Activated CD8-positive, alpha-beta T cell treated with anti-CD3 and anti-CD28 coated beads, Interleukin-2, amount 10 ng/mL, durations not matched to agents 7 days and 5 days (primary cell): ENCODE measurements around the gene MAPKAP1. TPM values are rescaled to one million over a fixed set of nuclear protein-coding genes. Genes with fewer than 3 reads are reported as not detected.

Experiments
- ATAC-seq: fragments of 150-1000 bp; cut with Tn5 transposase; one replicate; pipeline ENCODE4 v1.10.0; 2021; ENCODE audit warnings: moderate library complexity
- CTCF ChIA-PET: fragments of 350-600 bp; sonication (Branson Sonifier 250); formaldehyde crosslinking; loops from one replicate; lab custom pipeline; 2021; ENCODE audit warnings: antibody characterized with exemption; lab: Charles Lee
- POLR2A ChIA-PET: fragments of 350-600 bp; sonication (Branson Sonifier 250); formaldehyde crosslinking; loops from one replicate; lab custom pipeline; 2021; ENCODE audit warnings: antibody characterized with exemption; lab: Charles Lee
- DNase-seq: peaks from one replicate; pipeline ENCODE4 v3.0.0-alpha.2; 2020
- H3K27ac Mint-ChIP-seq: one replicate; pipeline ENCODE4 v1.8.0; 2021; ENCODE audit warnings: mild to moderate bottlenecking, mixed read lengths
- H3K27me3 Mint-ChIP-seq: one replicate; pipeline ENCODE4 v1.8.0; 2021; ENCODE audit warnings: low read depth, mixed read lengths
- H3K36me3 Mint-ChIP-seq: one replicate; pipeline ENCODE4 v1.8.0; 2021; ENCODE audit warnings: low read depth, mixed read lengths
- H3K4me1 Mint-ChIP-seq: one replicate; pipeline ENCODE4 v1.8.0; 2021; ENCODE audit warnings: low read depth, mixed read lengths
- H3K4me3 Mint-ChIP-seq: one replicate; pipeline ENCODE4 v1.8.0; 2021; ENCODE audit warnings: mild to moderate bottlenecking, mixed read lengths
- H3K9me3 Mint-ChIP-seq: one replicate; pipeline ENCODE4 v1.8.0; 2022; ENCODE audit warnings: mixed read lengths; ENCODE audit not compliant: insufficient read depth
- total RNA-seq, 2 experiments: library from RNA; stranded (reverse); gene quantifications; one replicate each; pipeline ENCODE4 v1.2.3, GENCODE V29; 2021

Gene MAPKAP1
- total RNA-seq, 2 experiments from 2014 or later, result 60.4 to 63.9 TPM

GRCh38 chr9:125613141-125613540 lies 93.9 kb downstream of the MAPKAP1 start:
- POLR2A ChIA-PET, result no interaction called here

GRCh38 chr9:125612616-125613015 lies 94.4 kb downstream of the MAPKAP1 start:
- Mint-ChIP-seq H3K4me1 (peaks cover 10% of the 10 kb centered on the region), H3K27ac (no peak overlapping the region)

More at GRCh38 chr9:125613141-125613540, 93.9 kb downstream of the MAPKAP1 start:
- H3K27me3 Mint-ChIP-seq, result no peaks in the 10 kb centered on the region
- peaks cover 7% of the 10 kb centered on the region for H3K36me3 Mint-ChIP-seq
- H3K4me3 Mint-ChIP-seq, result no peak overlapping the region
- no peak for DNase-seq
- CTCF ChIA-PET, result no interaction called here
- H3K9me3 Mint-ChIP-seq, result no peaks in the 10 kb centered on the region
- ATAC-seq, result no peak
- H3K4me1 Mint-ChIP-seq, result peaks cover 10% of the 10 kb centered on the region
- no peak overlapping the region for H3K27ac Mint-ChIP-seq

DNA sequence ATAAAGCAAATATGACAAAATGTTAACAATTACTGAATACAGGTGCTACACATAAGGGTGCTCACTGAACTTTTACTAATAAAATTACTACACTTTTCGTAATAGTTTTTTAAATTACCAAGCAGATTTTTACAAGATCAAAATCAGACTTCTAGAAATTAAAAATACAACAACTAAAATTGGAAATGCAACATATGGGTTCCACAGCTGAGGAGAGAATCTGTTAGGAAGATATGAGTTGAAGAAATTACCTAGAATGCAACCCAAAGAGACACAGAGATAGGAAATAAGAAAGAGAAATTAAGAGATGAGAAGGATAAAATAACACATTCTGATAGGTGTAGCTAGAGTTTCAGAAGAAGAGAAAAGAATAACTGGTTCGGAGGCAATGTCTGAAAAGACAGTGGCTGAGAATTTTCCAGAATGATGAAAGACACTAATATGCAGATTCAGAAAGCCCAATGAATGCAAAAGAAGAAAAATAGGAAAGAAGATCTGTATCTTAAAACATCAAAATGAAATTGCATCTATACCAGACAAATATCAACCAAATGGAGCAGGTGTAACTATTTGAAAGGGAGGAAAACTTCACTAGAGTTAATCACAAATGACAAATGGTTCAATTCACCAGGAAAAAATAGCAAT lies 95.8 kb downstream of the MAPKAP1 start:
- Mint-ChIP-seq H3K9me3 (no peaks in the 10 kb centered on the region), H3K27ac (no peak overlapping the region), H3K27me3 (no peaks in the 10 kb centered on the region), H3K36me3 (peaks cover 7% of the 10 kb centered on the region), H3K4me3 (no peak overlapping the region), H3K4me1 (peaks cover 10% of the 10 kb centered on the region)
- ATAC-seq (no peak), DNase-seq (no peak)
- ChIA-PET CTCF (no interaction called here), POLR2A (no interaction called here)

More at GRCh38 chr9:125612616-125613015, 94.4 kb downstream of the MAPKAP1 start:
- Mint-ChIP-seq H3K27me3 (no peaks in the 10 kb centered on the region), H3K4me3 (no peak overlapping the region), H3K36me3 (peaks cover 7% of the 10 kb centered on the region), H3K9me3 (no peaks in the 10 kb centered on the region)
- no peak for ATAC-seq
- DNase-seq, result no peak
- POLR2A ChIA-PET, result no interaction called here
- CTCF ChIA-PET, result no interaction called here

DNA sequence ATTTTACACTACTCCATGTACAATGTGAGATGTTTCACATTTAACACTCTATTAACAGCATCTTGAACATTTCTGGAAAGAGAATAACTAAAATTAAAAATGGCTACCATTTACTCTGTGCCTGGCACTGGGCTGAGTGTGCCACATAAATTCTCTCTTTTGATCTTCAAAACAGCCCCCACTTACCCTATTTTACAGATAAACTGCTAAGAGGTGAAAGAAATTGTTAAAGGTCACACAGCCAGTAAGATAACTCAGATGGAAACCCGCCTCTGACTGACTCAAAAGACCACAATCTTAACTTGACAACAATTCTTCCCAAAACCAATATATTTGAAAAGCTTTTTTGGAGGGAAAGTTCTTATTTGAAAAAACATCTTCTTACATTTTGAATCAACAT lies 97.3 kb downstream of the MAPKAP1 start:
- H3K36me3 Mint-ChIP-seq, result peaks cover 7% of the 10 kb centered on the region
- no peaks in the 10 kb centered on the region for H3K9me3 Mint-ChIP-seq
- ChIA-PET POLR2A (no interaction called here), CTCF (interaction anchor here (1.4 kb wide), 1 partner anchor 23 kb away, joined by 3 read pairs; no protein-coding TSS in a partner anchor)
- H3K4me3 Mint-ChIP-seq, result no peak overlapping the region
- no peaks in the 10 kb centered on the region for H3K27me3 Mint-ChIP-seq
- DNase-seq (no peak), ATAC-seq (no peak)
- H3K27ac Mint-ChIP-seq, result no peak overlapping the region
- peaks cover 10% of the 10 kb centered on the region for H3K4me1 Mint-ChIP-seq

DNA sequence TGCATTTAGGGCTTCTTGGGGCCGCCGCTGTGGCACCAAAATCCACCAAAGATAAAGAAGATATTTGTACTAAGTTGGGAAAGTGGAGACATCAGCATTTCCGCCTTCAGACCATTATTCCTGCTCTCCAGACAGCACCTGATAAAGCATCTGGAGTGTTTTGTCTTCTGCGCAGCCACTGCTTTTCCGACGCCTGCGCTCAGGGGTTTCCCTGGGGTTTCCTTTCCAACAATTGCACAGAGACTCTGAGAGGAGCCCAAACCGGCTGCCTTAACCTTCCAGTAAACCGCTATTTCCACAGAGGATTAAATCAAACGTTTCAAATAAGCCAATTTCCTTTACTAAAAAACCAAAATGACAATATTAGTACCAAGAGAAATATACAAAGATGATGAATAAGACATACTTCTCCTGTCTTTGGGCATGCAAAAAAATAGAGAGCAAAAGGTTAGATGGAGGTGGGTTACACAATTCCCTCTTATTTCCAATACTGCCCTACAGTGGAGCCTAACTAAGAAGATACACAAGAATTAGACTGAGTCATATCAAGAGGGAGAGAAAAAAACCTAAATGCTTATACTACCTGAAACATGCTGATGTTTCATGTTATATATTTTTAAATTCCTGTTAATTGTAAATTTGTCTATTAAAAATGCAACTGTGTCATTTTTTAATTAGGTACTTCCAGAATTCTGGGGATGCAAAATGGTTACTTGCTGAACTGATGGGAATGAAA lies 98.4 kb downstream of the MAPKAP1 start:
- Mint-ChIP-seq H3K4me1 (peaks cover 10% of the 10 kb centered on the region), H3K27ac (no peak overlapping the region), H3K9me3 (no peaks in the 10 kb centered on the region), H3K36me3 (peaks cover 7% of the 10 kb centered on the region), H3K4me3 (no peak overlapping the region), H3K27me3 (no peaks in the 10 kb centered on the region)
- ATAC-seq, result no peak
- ChIA-PET CTCF (interaction anchor here (1.4 kb wide), 1 partner anchor 24 kb away, joined by 3 read pairs; no protein-coding TSS in a partner anchor), POLR2A (no interaction called here)
- no peak for DNase-seq

GRCh38 chr9:125604196-125604595 lies 102.8 kb downstream of the MAPKAP1 start:
- Mint-ChIP-seq H3K4me3 (no peak overlapping the region), H3K9me3 (no peaks in the 10 kb centered on the region), H3K27me3 (no peaks in the 10 kb centered on the region), H3K4me1 (no peaks in the 10 kb centered on the region), H3K27ac (no peak overlapping the region), H3K36me3 (no peaks in the 10 kb centered on the region)
- POLR2A ChIA-PET, result no interaction called here
- CTCF ChIA-PET, result no interaction called here
- no peak for DNase-seq
- ATAC-seq, result no peak

GRCh38 chr9:125603478-125604021 lies 103.5 kb downstream of the MAPKAP1 start:
- Mint-ChIP-seq H3K27ac (no peak overlapping the region), H3K4me1 (no peaks in the 10 kb centered on the region), H3K27me3 (no peaks in the 10 kb centered on the region), H3K4me3 (no peak overlapping the region), H3K36me3 (no peaks in the 10 kb centered on the region), H3K9me3 (no peaks in the 10 kb centered on the region)
- DNase-seq, result no peak
- ChIA-PET POLR2A (no interaction called here), CTCF (interaction anchor here (1.5 kb wide), 1 partner anchor 45 kb away, joined by 5 read pairs; no protein-coding TSS in a partner anchor)
- no peak for ATAC-seq

DNA sequence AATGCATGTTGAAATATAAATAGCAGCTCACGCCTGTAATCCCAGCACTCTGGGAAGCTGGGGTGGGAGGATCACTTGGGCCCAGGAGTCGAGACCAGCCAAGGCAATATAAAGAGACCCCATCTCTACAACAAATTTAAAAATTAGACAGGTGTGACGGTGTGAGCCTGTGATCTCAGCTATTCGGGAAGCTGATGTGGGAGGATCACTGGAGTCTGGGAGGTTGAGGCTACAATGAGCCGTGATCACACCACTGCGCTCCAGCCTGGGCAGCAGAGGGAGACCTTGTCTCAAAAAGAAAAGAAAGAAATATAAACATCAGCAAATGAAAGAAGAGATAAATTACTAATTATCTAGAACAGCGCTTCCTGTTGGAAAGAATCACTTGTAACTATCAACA lies 105.0 kb downstream of the MAPKAP1 start:
- H3K27me3 Mint-ChIP-seq, result no peaks in the 10 kb centered on the region

DNA sequence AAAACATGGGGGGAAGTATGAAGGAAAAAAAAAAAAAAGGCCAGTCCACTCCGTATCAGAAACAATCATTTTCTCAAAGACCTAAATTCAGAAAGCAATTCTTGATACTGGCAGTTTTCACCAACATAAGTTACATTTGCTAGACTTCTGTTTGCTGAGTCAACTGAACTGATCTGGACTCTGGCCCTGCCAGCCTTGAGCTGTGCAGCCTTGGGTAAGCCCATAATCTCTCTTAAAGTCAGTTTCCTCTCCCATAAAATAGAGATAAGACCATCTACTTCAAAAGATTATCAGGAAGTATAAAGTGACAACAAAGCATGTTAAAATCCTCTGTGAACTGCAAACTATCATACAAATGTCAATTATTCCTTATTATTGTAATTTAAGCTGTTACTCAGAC lies 106.8 kb downstream of the MAPKAP1 start:
- ATAC-seq (no peak), DNase-seq (no peak)
- Mint-ChIP-seq H3K9me3 (no peaks in the 10 kb centered on the region), H3K36me3 (peaks cover 6% of the 10 kb centered on the region), H3K27ac (no peak overlapping the region), H3K4me1 (peaks cover 3% of the 10 kb centered on the region), H3K4me3 (no peak overlapping the region), H3K27me3 (no peaks in the 10 kb centered on the region)
- CTCF ChIA-PET, result no interaction called here
- POLR2A ChIA-PET, result no interaction called here

More for the DNA sequence above, 105.0 kb downstream of the MAPKAP1 start:
- no peaks in the 10 kb centered on the region for H3K4me1 Mint-ChIP-seq
- POLR2A ChIA-PET, result interaction anchor here (0.6 kb wide), 1 partner anchor 365 kb away, joined by 3 read pairs; no protein-coding TSS in a partner anchor
- no peaks in the 10 kb centered on the region for H3K9me3 Mint-ChIP-seq
- ATAC-seq, result no peak
- H3K36me3 Mint-ChIP-seq, result no peaks in the 10 kb centered on the region
- H3K27ac Mint-ChIP-seq, result no peak overlapping the region
- no peak for DNase-seq
- CTCF ChIA-PET, result interaction anchor here (1.5 kb wide), 1 partner anchor 43 kb away, joined by 5 read pairs; no protein-coding TSS in a partner anchor
- no peak overlapping the region for H3K4me3 Mint-ChIP-seq

GRCh38 chr9:125594223-125594610 lies 112.8 kb downstream of the MAPKAP1 start:
- Mint-ChIP-seq H3K27ac (no peak overlapping the region), H3K36me3 (peaks cover 6% of the 10 kb centered on the region), H3K4me1 (peaks cover 3% of the 10 kb centered on the region), H3K9me3 (no peaks in the 10 kb centered on the region), H3K4me3 (no peak overlapping the region), H3K27me3 (no peaks in the 10 kb centered on the region)
- CTCF ChIA-PET, result no interaction called here
- ATAC-seq (no peak), DNase-seq (no peak)
- POLR2A ChIA-PET, result interaction anchor here (0.6 kb wide), 1 partner anchor 1184 kb away, joined by 3 read pairs; no protein-coding TSS in a partner anchor

GRCh38 chr9:125593581-125594222 lies 113.3 kb downstream of the MAPKAP1 start:
- no peak overlapping the region for H3K27ac Mint-ChIP-seq
- ChIA-PET CTCF (no interaction called here), POLR2A (interaction anchor here (0.6 kb wide), 1 partner anchor 1183 kb away, joined by 3 read pairs; no protein-coding TSS in a partner anchor)
- DNase-seq (no peak), ATAC-seq (no peak)
- H3K27me3 Mint-ChIP-seq, result no peaks in the 10 kb centered on the region
- peaks cover 6% of the 10 kb centered on the region for H3K36me3 Mint-ChIP-seq
- H3K4me1 Mint-ChIP-seq, result peaks cover 3% of the 10 kb centered on the region
- H3K4me3 Mint-ChIP-seq, result no peak overlapping the region
- H3K9me3 Mint-ChIP-seq, result no peaks in the 10 kb centered on the region
